MM.1S (cell line): ENCODE results near the gene SHC4.

ENCODE experiments used
- CTCF ChIP-seq: fragments of 300-600 bp; sonication (generic); IDR thresholded peaks from 2 replicates; pipeline ENCODE4 v1.5.1; 2016; ENCODE audit warnings: antibody characterized with exemption, low read length, mixed read lengths
- EZH2 ChIP-seq: fragments of 300-600 bp; sonication (generic); optimal IDR thresholded peaks from 2 replicates; pipeline ENCODE3; 2017; ENCODE audit warnings: low read depth, mild to moderate bottlenecking, antibody characterized with exemption, low read length, mixed read lengths
- EZH2phosphoT487 ChIP-seq: fragments of 300-600 bp; sonication (generic); IDR thresholded peaks from 2 replicates; pipeline ENCODE4 v1.6.1; 2018; ENCODE audit warnings: antibody characterized with exemption, low read length

GRCh38 chr15:48978638-48979037, 14.9 kb upstream of the SHC4 start:
- TF ChIP-seq CTCF (no peak), EZH2 (no peak), EZH2phosphoT487 (no peak)
